ENCODE data around the gene DIPK1B.

GRCh38 chr9:136740971-136741882 is 28.9 kb downstream of the DIPK1B start:
- TF ChIP-seq ZNF211 (tag by site-specific recombination; IDR thresholded peaks at IDR 0.05; ENCODE audit: low read depth) (no peak), ZNF501 (tag by site-specific recombination; IDR thresholded peaks at IDR 0.05) (no peak), ZBTB49 (tag by site-specific recombination; IDR thresholded peaks at IDR 0.05; ENCODE audit: low read depth) (no peak), CTCF (tag by site-specific recombination; IDR thresholded peaks at IDR 0.05) (no peak), ZNF561 (tag by site-specific recombination; IDR thresholded peaks at IDR 0.05; ENCODE audit: borderline replicate concordance) (no peak), ZNF785 (tag by site-specific recombination; IDR thresholded peaks at IDR 0.05) (no peak), ATF2 (tag by site-specific recombination; IDR thresholded peaks at IDR 0.05; ENCODE audit: low read depth) (no peak), ZNF280D (tag by site-specific recombination; IDR thresholded peaks at IDR 0.05) (no peak), HOXC10 (CRISPR knock-in tag; IDR thresholded peaks at IDR 0.05) (no peak), PBX3 (CRISPR knock-in tag; IDR thresholded peaks at IDR 0.05) (no peak), ZNF19 (tag by site-specific recombination; IDR thresholded peaks at IDR 0.05; ENCODE audit: low read depth) (no peak), ZNF48 (tag by site-specific recombination; IDR thresholded peaks at IDR 0.05) (no peak), ZFHX2 (tag by site-specific recombination; conservative IDR thresholded peaks at IDR 0.05) (no peak; the same call in 1 of the 2 replicates)

Measured in HEK293 (cell line).